HuH-7 (cell line): ENCODE data around the gene PLRG1.

Experiments used
- DNase-seq: peaks from one replicate; pipeline ENCODE4 v3.0.0; 2011; ENCODE audit warnings: low spot score

PLRG1 gene

GRCh38 chr4:154517591-154517990 lies 32.6 kb downstream of the PLRG1 start:
- DNase-seq = no peak

- DNase-seq = no peak
These were observed 33.7 kb downstream of the PLRG1 start for GRCh38 chr4:154516318-154517029.

DNA sequence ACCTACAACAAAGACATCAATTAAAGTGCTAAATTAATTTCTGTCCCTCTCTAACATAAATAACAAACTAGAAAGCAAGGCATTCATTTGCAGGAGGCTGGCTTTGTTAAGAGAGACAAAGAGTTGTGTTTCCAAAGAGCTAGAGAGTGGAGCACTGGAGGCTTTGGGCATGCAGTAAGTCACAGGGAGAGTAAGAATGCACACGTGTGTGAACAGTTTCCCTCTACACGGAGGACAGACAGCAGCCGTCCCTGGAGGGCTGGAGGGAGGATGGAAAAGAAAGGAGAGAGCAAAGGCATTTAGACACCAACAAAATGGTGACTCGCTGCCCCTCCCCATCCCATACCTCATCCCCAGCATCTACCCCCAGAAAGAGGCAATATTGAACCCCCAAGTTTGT lies 38.2 kb downstream of the PLRG1 start:
- DNase-seq = no peak

- DNase-seq = no peak
These were observed 38.7 kb downstream of the PLRG1 start for GRCh38 chr4:154511548-154511947.

DNA sequence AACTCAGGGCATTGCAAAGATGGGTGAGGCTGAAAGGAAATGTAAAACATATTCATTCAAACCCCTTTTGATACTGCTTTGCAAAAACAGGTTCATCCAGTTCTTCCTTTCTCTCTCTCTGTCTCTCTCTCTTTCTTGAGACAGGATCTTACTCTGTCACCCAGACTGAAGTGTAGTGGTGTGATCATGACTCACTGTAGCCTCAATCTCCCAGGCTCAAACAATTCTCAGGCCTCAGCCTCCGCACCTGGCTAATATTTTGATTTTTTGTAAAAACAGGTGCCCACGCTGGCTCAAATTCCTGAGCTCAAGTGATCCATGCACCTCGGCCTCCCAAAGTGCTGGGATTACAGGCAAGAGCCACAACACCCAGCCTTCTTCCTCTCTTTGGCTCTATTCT lies 43.0 kb downstream of the PLRG1 start:
- DNase-seq = no peak

- DNase-seq = no peak
These were observed 43.9 kb downstream of the PLRG1 start for GRCh38 chr4:154506253-154506652.

GRCh38 chr4:154503598-154503997 lies 46.6 kb downstream of the PLRG1 start:
- DNase-seq = peak; percentile 32

- no peak for DNase-seq
These were observed 48.1 kb downstream of the PLRG1 start for GRCh38 chr4:154502111-154502510.

GRCh38 chr4:154497889-154498288 lies 52.3 kb downstream of the PLRG1 start:
- no peak for DNase-seq

DNA sequence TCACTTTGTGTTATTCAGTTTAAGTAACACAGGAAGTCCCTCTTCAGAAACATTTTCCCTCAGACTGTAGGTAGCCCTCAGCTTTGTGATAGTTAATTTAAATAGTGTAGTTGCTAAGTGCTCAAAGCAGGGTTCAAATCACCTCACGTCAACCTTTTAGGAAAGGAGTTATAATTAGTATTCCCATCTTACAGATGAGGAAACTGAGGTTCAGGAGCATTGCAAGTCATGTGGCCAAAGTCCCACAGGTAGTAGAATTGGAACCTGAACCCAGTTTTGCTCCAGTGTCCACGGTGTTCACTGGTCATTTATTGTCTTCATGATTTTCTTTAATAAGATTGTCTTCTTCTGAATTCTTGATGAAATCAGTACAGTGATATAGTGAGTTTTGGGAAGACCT lies 54.3 kb downstream of the PLRG1 start:
- no peak for DNase-seq

DNA sequence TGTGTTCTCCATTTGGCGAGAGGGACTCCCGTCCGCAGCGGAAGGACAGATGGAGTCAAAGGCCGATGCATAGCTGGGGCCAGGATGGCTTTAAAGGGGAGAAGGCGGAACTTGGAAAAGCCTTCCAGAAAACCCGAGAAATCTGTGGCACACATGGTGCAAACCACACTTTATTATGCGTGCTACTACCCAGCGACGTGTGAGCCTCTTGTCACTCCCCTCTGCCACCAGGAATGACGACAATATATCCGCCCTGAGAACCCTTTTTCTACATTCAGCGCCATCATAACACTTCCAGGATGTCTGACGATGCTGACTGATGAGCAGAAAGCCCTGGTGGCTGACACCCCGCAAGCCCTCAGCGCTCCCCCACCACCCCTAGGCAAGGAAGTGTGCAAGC lies 57.9 kb downstream of the PLRG1 start:
- no peak for DNase-seq

- peak; percentile 84 for DNase-seq
These were observed 58.6 kb downstream of the PLRG1 start, which contains the start of gene DCHS2 for GRCh38 chr4:154491341-154492271. DCHS2 (minus strand) TSS chr4:154491799; CDS start chr4:154491355, 444 bp downstream.

- DNase-seq = no peak
These were observed 59.4 kb downstream of the PLRG1 start for GRCh38 chr4:154490583-154491340.

DNA sequence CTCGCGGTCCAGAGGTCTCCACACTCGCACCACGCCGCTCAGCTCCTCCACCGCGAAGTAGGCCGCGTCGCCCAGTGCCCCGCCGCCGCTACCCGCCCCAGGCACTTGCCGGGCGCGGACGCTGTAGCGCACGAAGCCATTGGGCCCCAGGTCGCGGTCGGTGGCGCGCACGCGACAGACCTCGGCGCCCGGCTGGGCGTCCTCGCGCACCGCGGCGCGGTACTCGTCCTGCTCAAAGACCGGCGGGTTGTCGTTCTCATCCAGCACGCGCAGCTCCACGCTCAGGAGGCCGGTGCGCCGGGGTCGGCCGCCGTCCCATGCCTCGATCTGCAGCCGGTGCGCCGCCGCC lies 60.0 kb downstream of the PLRG1 start:
- no peak for DNase-seq

DNA sequence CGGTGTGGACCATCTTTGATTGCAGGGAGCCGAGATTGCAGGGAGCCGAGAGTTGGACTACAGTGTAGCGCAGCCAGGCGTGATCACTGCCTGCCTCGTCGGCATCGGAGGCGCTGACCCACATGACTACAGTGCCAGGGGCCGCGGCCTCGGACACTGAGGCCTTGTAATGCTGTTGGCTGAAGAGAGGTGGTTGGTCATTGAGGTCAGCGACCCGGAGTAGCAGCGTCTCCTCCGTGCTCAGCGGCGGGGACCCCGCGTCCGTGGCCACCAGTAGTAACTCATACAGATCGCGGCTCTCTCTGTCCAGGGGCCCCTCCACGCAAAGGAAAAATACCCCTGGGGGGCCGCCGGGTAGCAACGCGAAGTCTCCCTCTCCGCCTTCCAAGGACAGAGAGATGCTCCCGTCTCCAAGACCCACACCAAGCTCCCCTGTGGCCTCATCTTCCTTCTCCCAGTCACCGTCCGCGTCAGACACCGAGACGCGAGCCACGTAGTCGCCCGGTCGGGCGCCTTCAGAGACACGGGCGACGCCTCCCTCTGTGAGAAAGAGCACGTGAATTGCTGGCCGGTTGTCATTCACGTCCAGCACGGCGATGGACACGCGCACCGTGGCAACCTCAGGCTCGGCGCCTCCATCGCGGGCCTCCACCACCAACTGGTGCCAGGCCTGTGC lies 60.5 kb downstream of the PLRG1 start:
- DNase-seq = no peak

GRCh38 chr4:154487145-154487544 lies 63.1 kb downstream of the PLRG1 start:
- DNase-seq = no peak

GRCh38 chr4:154485127-154485773 lies 65.0 kb downstream of the PLRG1 start:
- no peak for DNase-seq
